K562 (cell line): ENCODE data around the gene EPO. TPM values are rescaled to one million over a fixed set of nuclear protein-coding genes. Genes with fewer than 3 reads are reported as not detected.

ENCODE experiments used
- ATAC-seq: fragments of 200-7000 bp; cut with Tn5 transposase; 3 replicates; pipeline ENCODE4 v1.9.1; 2020; ENCODE audit warnings: moderate library complexity
- BruUV-seq: library from RNA; stranded (reverse); fragments of 400-500 nt; replicated peaks from 2 replicates; lab custom pipeline; 2021; lab: Mats Ljungman, UMichigan
- CTCF ChIA-PET: fragments of 300-600 bp; formaldehyde crosslinking; extraction: SDS; loops from one replicate; lab custom pipeline; 2021; ENCODE audit warnings: low intra/inter-chr PET ratio; lab: Yijun Ruan, JAX
- POLR2A ChIA-PET: fragments of 300-600, 350-650 bp; sonication (Branson Sonifier 250); formaldehyde crosslinking; extraction: SDS; loops from one replicate; lab custom pipeline; 2021; ENCODE audit warnings: antibody characterized with exemption, inconsistent platforms; lab: Yijun Ruan, JAX
- DNase-seq, 4 experiments: peaks; one replicate each; pipeline versions ENCODE4 v3.0.0 to v3.0.0-alpha.2; 2011 to 2018; ENCODE audit warnings: low spot score in 3 of 4, mixed read lengths in 3 of 4; ENCODE audit errors: extremely low read depth in 1 of 4
- FAIRE-seq: peaks from 2 replicates; lab custom pipeline; 2011; peaks lifted over from hg19 to GRCh38; lab: Jason Lieb, UNC
- H2AFZ ChIP-seq: 2 replicates; pipeline ENCODE4 v1.6.0; 2011; ENCODE audit warnings: low read depth, low read length, control low read depth, inconsistent platforms
- H3K27ac ChIP-seq: fragments of 200-600 bp; 3 replicates; pipeline ENCODE4 v1.8.0; 2011; ENCODE audit warnings: low read depth, mild to moderate bottlenecking, control low read depth, inconsistent platforms, low read length, moderate library complexity, mixed read lengths; ENCODE audit errors: extremely low read depth
- H3K27me3 ChIP-seq, 2 experiments: fragments of 300-600 bp in 1 of 2; 2 replicates in 1 of 2; 3 replicates in 1 of 2; pipeline versions ENCODE4 v1.6.0 to v1.8.0; 2011; ENCODE audit warnings: inconsistent platforms in 2 of 2, low read length in 2 of 2, mild to moderate bottlenecking in 1 of 2, mixed read lengths in 1 of 2, moderate library complexity in 1 of 2; ENCODE audit not compliant: control insufficient read depth in 2 of 2, insufficient read depth in 2 of 2
- H3K36me3 ChIP-seq: fragments of 300-600 bp; 3 replicates; pipeline ENCODE4 v1.8.0; 2011; ENCODE audit warnings: mild to moderate bottlenecking, low read length, inconsistent platforms; ENCODE audit not compliant: control insufficient read depth, insufficient read depth
- H3K4me1 ChIP-seq, 2 experiments: fragments of 200-600 bp in 1 of 2; replicated peaks in 1 of 2; 2 replicates in 1 of 2; 3 replicates in 1 of 2; pipeline versions ENCODE4 v1.5.1 to v1.8.0; 2011; ENCODE audit warnings: inconsistent platforms in 2 of 2, low read length in 2 of 2, mild to moderate bottlenecking in 1 of 2, mixed read lengths in 1 of 2, moderate library complexity in 1 of 2; ENCODE audit not compliant: control insufficient read depth in 2 of 2, insufficient read depth in 2 of 2
- H3K4me2 ChIP-seq: 2 replicates; pipeline ENCODE4 v1.6.1; 2011; ENCODE audit warnings: low read length, control low read depth, inconsistent platforms, mixed read lengths; ENCODE audit not compliant: insufficient read depth
- H3K4me3 ChIP-seq: fragments of 200-600 bp; sonication (generic), shearing (Covaris generic); 2 replicates; pipeline ENCODE4 v1.5.1; 2016; ENCODE audit warnings: control low read depth, inconsistent platforms
- H3K79me2 ChIP-seq: fragments of 200-600 bp; 3 replicates; pipeline ENCODE4 v1.8.0; 2011; ENCODE audit warnings: low read length, inconsistent platforms; ENCODE audit not compliant: control insufficient read depth, insufficient read depth
- H3K9ac ChIP-seq, 2 experiments: 2 replicates each; pipeline versions ENCODE4 v1.6.0 to v1.6.1; 2011; ENCODE audit warnings: low read depth in 2 of 2, low read length in 2 of 2, control low read depth in 1 of 2, inconsistent platforms in 1 of 2, mild to moderate bottlenecking in 1 of 2, mixed read lengths in 1 of 2; ENCODE audit not compliant: insufficient read depth in 1 of 2
- H3K9me1 ChIP-seq: one replicate; pipeline ENCODE4 v1.6.0; 2011; ENCODE audit warnings: inconsistent platforms, mild to moderate bottlenecking, low read length, moderate library complexity; ENCODE audit not compliant: control insufficient read depth, insufficient read depth
- H3K9me3 ChIP-seq: replicated peaks from 2 replicates; pipeline ENCODE4 v1.5.1; 2011; ENCODE audit warnings: low read depth, low read length, inconsistent platforms; ENCODE audit not compliant: control insufficient read depth, insufficient read depth
- H4K20me1 ChIP-seq: replicated peaks from 2 replicates; pipeline ENCODE4 v1.6.1; 2011; ENCODE audit warnings: low read length, inconsistent platforms, mixed read lengths; ENCODE audit not compliant: control insufficient read depth, insufficient read depth
- ELF4 ChIP-seq: fragments of 450-650 bp; formaldehyde crosslinking; IDR thresholded peaks from 2 replicates; pipeline ENCODE4 v1.4.0; 2022; ENCODE audit warnings: missing genetic modification characterization
- NFXL1 ChIP-seq: fragments of 450-650 bp; formaldehyde crosslinking; IDR thresholded peaks from 2 replicates; pipeline ENCODE4 v1.4.0; 2021; ENCODE audit warnings: mild to moderate bottlenecking
- SREBF2 ChIP-seq: sonication (generic); formaldehyde crosslinking; IDR thresholded peaks from 2 replicates; pipeline ENCODE4 v1.4.0; 2020; ENCODE audit warnings: mild to moderate bottlenecking, missing genetic modification reagents
- TEAD4 ChIP-seq, 2 experiments: sonication (generic) in 1 of 2; formaldehyde crosslinking in 1 of 2; IDR thresholded peaks; 2 replicates each; pipeline versions ENCODE4 v1.6.1 to v1.8.0; 2012 to 2022; ENCODE audit warnings: borderline replicate concordance in 1 of 2, inconsistent platforms in 1 of 2, low read length in 1 of 2, mild to moderate bottlenecking in 1 of 2, missing genetic modification reagents in 1 of 2
- ZC3H11A ChIP-seq: IDR thresholded peaks from 2 replicates; pipeline ENCODE4 v1.6.1; 2012; ENCODE audit warnings: low read depth, low read length, improper control_type of control experiment
- ZNF121 ChIP-seq: sonication (generic); formaldehyde crosslinking; conservative IDR thresholded peaks from 2 replicates; pipeline ENCODE4 v1.8.0; 2022; ENCODE audit warnings: missing genetic modification reagents
- ZNF24 ChIP-seq: fragments of 450-650 bp; IDR thresholded peaks from 2 replicates; pipeline ENCODE4 v1.6.1; 2016
- WGBS: fragments of 100-300 bp; shearing (Covaris generic); methylation state at CpG from one replicate; pipeline ENCODE4 v1.1.6; 2016; ENCODE audit warnings: low coverage, mixed read lengths; ENCODE audit not compliant: insufficient coverage; ENCODE audit errors: missing lambda C conversion rate; 5-methylcytosine and 5-hydroxymethylcytosine counted together
- in situ Hi-C: fragments of 300-500 bp; cut with MboI; formaldehyde crosslinking; loops from 4 replicates; pipeline ENCODE4 v1.15.0; 2018; ENCODE audit warnings: inconsistent platforms, mixed read lengths
- intact Hi-C: fragments of 100-400 bp; cut with micrococcal nuclease; formaldehyde crosslinking; loops from 2 replicates; pipeline ENCODE4 v1.14.2; 2022
- polyA plus RNA-seq, 8 experiments: library from polyadenylated mRNA; depleted of rRNA in 4 of 8; stranded (reverse) in 5 of 8; unstranded in 3 of 8; fragments of >200 nt; fragmentation: Nextera tagmentation in 2 of 8; fragmentation: Illumina TruSeq in 1 of 8; extraction: Ambion mirVana in 2 of 8; extraction: Trizol in 1 of 8; gene quantifications; 2 replicates each; pipeline versions ENCODE4 v1.2.1 to v1.2.3, GENCODE V29; 2011 to 2014; ENCODE audit warnings: inconsistent platforms in 1 of 8, missing spikeins in 1 of 8
- total RNA-seq, 7 experiments: library from RNA; depleted of rRNA in 6 of 7; stranded (reverse); fragments of >200 nt in 6 of 7; fragmentation: Illumina TruSeq in 2 of 7; extraction: Trizol in 2 of 7; gene quantifications; 2 replicates each; pipeline versions ENCODE4 v1.2.1 to v1.2.3, GENCODE V29; 2011 to 2021; ENCODE audit warnings: low replicate concordance in 1 of 7
- TF ChIP-seq, protein P1 (sequence below): sonication (generic); formaldehyde crosslinking; IDR thresholded peaks from 2 replicates; pipeline ENCODE4 v1.8.0; 2022; ENCODE audit warnings: mild to moderate bottlenecking, missing genetic modification reagents
- TF ChIP-seq, protein P2 (sequence below): fragments of 250-450 bp; sonication (Bioruptor Pico); IDR thresholded peaks from 2 replicates; pipeline ENCODE4 v1.8.0; 2021; ENCODE audit warnings: moderate library complexity, mild to moderate bottlenecking, inconsistent platforms
- TF ChIP-seq, protein P3 (sequence below): fragments of 250-450 bp; sonication (Bioruptor Pico); IDR thresholded peaks from 2 replicates; pipeline ENCODE4 v1.4.0; 2020; ENCODE audit warnings: mild to moderate bottlenecking, moderate library complexity, borderline replicate concordance
- TF ChIP-seq, protein P4 (sequence below), 2 experiments: fragments of 450-650 bp in 1 of 2; sonication (generic) in 1 of 2; formaldehyde crosslinking; conservative IDR thresholded peaks; 2 replicates each; pipeline versions ENCODE4 v1.4.0 to v1.8.1; 2020 to 2022; ENCODE audit warnings: mild to moderate bottlenecking in 1 of 2, missing genetic modification reagents in 1 of 2

The EPO gene
- total and polyA plus RNA-seq, 9 of the 15 experiments (the other 6 are each of a cell fraction or from before 2014, with no cell fraction given): 0.06 to 0.41 (median 0.07) TPM; not detected in 6

DNA sequence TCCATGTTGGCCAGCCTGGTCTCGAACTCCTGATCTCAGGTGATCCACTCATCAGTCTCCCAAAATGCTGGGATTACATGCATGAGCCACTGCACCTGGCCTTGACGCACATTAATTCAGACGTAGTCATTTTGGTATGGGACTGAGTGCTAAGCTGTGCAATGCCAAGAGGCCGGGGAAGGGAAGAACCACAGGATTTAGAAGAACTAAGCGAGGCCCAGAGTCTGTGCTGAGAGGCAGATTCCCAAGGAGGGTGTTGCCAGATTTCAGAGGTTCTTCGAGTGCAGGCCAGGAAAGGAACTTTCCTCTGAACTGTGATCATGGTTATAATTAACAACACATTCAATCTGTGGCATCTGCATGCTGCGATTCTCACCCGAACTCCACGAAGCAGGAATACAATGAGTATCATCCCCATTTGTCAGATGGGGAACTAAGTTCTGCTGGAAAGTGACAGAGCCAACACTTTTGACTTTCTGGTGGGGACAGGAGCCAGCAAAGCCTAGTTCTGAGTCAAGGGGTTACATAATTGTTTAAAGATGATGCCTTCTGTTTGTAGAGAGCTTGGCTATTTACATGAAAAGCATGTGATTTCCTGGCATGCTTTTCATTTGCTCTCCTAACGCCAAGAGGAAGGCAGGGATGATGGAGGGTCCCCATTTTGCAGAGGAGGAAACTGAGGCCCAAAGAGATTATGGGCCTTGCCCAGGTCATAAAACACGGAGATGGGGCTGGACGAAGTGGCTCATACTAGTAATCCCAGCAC, 6.9 kb downstream of the EPO start:
- Histone ChIP-seq H3K4me1 (peaks cover 0 to 13% of the 10 kb centered on the region in 2 experiments; a peak in 3 of 5 replicates), H4K20me1 (no peaks in the 10 kb centered on the region), H3K9me1 (no peaks in the 10 kb centered on the region), H3K9ac (no peak overlapping the region), H3K79me2 (no peaks in the 10 kb centered on the region), H3K27ac (no peak overlapping the region), H2AFZ (no peak overlapping the region), H3K4me3 (no peak overlapping the region), H3K27me3 (peaks cover 6 to 21% of the 10 kb centered on the region in 2 experiments; a peak in 3 of 5 replicates), H3K4me2 (no peak overlapping the region), H3K9me3 (no peaks in the 10 kb centered on the region), H3K36me3 (no peaks in the 10 kb centered on the region)
- ChIA-PET CTCF (interaction anchor here (0.6 kb wide), 1 partner anchor 86 kb away, joined by 4 read pairs; no protein-coding TSS in a partner anchor), POLR2A (interaction anchor here (0.6 to 1.9 kb wide), 5 partner anchors 16 to 141 kb away, joined by 3 to 11 read pairs (median 3); no protein-coding TSS in a partner anchor)
- 3% methylated on average over 12 of the region's 12 CpGs for WGBS
- intact Hi-C loops (loop anchor here (10.0 kb wide), 1 partner anchor 322 kb away; no protein-coding TSS in a partner anchor), in situ Hi-C loops (no loop called here)
- DNase-seq: no peak
- BruUV-seq: no TSS peak
- ATAC-seq: no peak
- FAIRE-seq: no peak
- TF ChIP-seq SREBF2 (no peak), NFXL1 (no peak), ZC3H11A (no peak), ZNF24 (no peak), ZNF121 (CRISPR knock-in tag) (no peak), TEAD4 (IDR thresholded peaks at IDR 0.05; ENCODE audit: low read length) (no peak), TEAD4 (CRISPR knock-in tag; IDR thresholded peaks at IDR 0.05; ENCODE audit: borderline replicate concordance) (no peak), ELF4 (no peak)
- TF ChIP-seq, protein P1, sequence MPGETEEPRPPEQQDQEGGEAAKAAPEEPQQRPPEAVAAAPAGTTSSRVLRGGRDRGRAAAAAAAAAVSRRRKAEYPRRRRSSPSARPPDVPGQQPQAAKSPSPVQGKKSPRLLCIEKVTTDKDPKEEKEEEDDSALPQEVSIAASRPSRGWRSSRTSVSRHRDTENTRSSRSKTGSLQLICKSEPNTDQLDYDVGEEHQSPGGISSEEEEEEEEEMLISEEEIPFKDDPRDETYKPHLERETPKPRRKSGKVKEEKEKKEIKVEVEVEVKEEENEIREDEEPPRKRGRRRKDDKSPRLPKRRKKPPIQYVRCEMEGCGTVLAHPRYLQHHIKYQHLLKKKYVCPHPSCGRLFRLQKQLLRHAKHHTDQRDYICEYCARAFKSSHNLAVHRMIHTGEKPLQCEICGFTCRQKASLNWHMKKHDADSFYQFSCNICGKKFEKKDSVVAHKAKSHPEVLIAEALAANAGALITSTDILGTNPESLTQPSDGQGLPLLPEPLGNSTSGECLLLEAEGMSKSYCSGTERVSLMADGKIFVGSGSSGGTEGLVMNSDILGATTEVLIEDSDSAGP (CRISPR knock-in tag): no peak
- TF ChIP-seq, protein P2, sequence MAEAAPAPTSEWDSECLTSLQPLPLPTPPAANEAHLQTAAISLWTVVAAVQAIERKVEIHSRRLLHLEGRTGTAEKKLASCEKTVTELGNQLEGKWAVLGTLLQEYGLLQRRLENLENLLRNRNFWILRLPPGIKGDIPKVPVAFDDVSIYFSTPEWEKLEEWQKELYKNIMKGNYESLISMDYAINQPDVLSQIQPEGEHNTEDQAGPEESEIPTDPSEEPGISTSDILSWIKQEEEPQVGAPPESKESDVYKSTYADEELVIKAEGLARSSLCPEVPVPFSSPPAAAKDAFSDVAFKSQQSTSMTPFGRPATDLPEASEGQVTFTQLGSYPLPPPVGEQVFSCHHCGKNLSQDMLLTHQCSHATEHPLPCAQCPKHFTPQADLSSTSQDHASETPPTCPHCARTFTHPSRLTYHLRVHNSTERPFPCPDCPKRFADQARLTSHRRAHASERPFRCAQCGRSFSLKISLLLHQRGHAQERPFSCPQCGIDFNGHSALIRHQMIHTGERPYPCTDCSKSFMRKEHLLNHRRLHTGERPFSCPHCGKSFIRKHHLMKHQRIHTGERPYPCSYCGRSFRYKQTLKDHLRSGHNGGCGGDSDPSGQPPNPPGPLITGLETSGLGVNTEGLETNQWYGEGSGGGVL: no peak
- TF ChIP-seq, protein P3, sequence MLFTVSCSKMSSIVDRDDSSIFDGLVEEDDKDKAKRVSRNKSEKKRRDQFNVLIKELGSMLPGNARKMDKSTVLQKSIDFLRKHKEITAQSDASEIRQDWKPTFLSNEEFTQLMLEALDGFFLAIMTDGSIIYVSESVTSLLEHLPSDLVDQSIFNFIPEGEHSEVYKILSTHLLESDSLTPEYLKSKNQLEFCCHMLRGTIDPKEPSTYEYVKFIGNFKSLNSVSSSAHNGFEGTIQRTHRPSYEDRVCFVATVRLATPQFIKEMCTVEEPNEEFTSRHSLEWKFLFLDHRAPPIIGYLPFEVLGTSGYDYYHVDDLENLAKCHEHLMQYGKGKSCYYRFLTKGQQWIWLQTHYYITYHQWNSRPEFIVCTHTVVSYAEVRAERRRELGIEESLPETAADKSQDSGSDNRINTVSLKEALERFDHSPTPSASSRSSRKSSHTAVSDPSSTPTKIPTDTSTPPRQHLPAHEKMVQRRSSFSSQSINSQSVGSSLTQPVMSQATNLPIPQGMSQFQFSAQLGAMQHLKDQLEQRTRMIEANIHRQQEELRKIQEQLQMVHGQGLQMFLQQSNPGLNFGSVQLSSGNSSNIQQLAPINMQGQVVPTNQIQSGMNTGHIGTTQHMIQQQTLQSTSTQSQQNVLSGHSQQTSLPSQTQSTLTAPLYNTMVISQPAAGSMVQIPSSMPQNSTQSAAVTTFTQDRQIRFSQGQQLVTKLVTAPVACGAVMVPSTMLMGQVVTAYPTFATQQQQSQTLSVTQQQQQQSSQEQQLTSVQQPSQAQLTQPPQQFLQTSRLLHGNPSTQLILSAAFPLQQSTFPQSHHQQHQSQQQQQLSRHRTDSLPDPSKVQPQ (CRISPR knock-in tag): no peak
- TF ChIP-seq, protein P4, sequence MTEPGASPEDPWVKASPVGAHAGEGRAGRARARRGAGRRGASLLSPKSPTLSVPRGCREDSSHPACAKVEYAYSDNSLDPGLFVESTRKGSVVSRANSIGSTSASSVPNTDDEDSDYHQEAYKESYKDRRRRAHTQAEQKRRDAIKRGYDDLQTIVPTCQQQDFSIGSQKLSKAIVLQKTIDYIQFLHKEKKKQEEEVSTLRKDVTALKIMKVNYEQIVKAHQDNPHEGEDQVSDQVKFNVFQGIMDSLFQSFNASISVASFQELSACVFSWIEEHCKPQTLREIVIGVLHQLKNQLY (CRISPR knock-in tag; conservative IDR thresholded peaks at IDR 0.05): no peak
